GM19025 (cell line): ENCODE results near the gene RFTN2.
A peak's percentile ranks its signal among the peaks of the same experiment; 100 is the strongest.
"Not testable (repeated sequence)": the region's sequence is repeated elsewhere in the genome, so short reads cannot be mapped to it uniquely, and the experiment has no call there.

Experiments
- ATAC-seq: cut with Tn5 transposase; IDR thresholded peaks from one replicate; pipeline ENCODE4 v1.9.1; 2021; ENCODE audit warnings: mild to moderate bottlenecking, low read depth, moderate library complexity; ENCODE audit not compliant: unreplicated experiment

RFTN2 gene, protein sequence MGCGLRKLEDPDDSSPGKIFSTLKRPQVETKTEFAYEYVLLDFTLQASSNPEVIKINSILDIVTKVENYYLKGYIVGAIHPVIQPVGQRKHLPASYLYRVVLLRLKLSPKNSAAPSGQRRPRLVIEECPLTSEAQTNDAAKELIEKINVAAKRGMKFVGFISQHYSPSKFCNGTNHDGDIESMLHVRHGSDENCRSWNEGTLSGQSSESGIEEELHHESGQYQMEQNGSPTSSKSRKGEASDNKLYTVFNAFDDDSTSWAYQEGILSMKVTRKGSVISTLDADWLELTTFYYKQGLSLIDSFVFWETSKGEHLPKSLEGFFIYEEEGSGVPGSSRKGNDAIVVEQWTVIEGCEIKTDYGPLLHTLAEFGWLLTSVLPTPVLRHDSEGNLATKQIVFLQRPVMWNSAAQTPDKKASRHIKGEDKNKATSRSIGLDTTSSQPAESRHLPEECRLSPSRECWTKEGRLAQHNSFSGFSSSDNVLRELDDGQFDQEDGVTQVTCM

DNA sequence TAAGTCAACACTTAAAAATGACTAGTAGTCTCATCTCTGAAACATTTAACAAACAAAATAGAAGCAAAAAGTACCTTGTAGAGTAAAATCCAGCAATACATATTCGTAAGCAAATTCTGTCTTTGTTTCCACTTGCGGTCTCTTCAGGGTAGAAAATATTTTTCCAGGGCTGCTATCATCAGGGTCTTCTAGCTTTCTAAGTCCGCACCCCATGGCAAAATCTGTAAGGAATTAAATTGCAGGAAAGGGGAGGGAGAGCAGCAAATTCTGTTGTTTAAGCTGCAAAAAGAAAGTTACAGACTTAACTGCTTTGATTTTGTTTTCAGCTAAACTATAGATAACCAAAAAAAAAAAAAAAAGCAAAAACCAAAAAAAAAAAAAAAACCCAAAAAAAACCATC is at the start of gene RFTN2:
Gene RFTN2 (minus strand): TSS at position 342 of the 400 bp plus-strand sequence. CDS start 129 bp downstream, at position 213.
- ATAC-seq = no peak

- ATAC-seq = no peak
Observed at GRCh38 chr2:197717863-197718262, 42.5 kb upstream of the RFTN2 start.

DNA sequence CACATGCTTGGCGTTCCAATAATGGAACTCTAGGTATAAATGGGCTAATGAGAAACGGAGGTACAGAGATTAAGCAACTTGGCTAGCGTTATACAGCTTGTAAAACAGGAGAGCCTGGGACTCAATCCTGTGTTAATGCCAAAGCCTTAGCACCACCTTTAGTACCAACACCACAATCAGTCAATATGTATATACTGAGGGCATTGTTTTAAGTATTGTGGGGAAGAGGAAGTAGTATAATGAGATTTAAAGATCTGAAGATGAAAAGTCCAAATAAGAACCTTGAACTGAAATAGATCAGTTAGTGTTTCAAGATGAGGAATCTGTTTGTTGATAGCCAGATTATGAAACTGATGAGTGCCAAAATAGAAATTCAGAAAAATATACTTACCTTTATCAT is 37.9 kb upstream of the RFTN2 start:
- no peak for ATAC-seq

- no peak for ATAC-seq
Observed at GRCh38 chr2:197711578-197711977, 36.2 kb upstream of the RFTN2 start.

- peak; percentile 75 for ATAC-seq
Observed at GRCh38 chr2:197710424-197711042, 35.1 kb upstream of the RFTN2 start.

- not testable (repeated sequence) for ATAC-seq
Observed at GRCh38 chr2:197709140-197709539, 33.8 kb upstream of the RFTN2 start.

DNA sequence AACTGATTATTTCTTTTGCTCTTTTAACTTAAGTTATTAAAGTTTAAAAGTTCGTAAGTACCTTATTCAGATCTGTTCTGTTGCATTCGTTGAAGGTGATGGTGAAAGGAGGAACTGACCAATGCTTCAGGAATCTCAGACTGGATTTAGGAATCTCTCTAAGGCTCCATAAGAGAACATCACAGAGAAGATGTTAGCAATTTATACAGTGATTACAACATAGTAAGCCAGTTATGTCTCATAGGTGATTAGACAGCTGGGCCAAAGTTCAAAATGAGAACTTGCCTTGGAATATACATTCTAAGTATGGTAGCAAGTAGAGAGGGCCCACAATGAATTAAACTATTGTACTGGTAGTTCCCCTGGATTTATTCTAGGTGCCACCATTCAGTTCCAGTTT is 32.9 kb upstream of the RFTN2 start:
- no peak for ATAC-seq

- no peak for ATAC-seq
Observed at GRCh38 chr2:197707316-197708213, 32.2 kb upstream of the RFTN2 start.

DNA sequence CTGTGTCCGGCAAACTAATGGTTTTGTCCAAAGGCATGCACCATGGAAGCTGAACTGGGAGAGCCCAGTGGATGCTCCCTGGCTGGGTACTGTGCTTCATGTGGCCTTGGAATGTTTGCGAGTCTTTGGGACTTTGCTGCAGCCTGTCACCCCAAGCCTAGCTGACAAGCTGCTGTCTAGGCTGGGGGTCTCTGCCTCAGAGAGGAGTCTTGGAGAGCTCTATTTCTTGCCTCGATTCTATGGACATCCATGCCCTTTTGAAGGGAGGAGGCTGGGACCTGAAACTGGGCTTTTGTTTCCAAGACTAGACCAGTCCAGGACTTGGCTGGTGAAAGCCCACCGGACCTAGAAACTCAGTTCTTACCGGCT is 31.4 kb upstream of the RFTN2 start:
- ATAC-seq = no peak

GRCh38 chr2:197705912-197706838 is 30.8 kb upstream of the RFTN2 start:
- ATAC-seq = no peak

GRCh38 chr2:197705121-197705911 is 29.9 kb upstream of the RFTN2 start, which contains the start of gene MARS2:
MARS2 (plus strand) TSS chr2:197705369; CDS start chr2:197705406, 37 bp downstream.
- ATAC-seq = peak; percentile 85

DNA sequence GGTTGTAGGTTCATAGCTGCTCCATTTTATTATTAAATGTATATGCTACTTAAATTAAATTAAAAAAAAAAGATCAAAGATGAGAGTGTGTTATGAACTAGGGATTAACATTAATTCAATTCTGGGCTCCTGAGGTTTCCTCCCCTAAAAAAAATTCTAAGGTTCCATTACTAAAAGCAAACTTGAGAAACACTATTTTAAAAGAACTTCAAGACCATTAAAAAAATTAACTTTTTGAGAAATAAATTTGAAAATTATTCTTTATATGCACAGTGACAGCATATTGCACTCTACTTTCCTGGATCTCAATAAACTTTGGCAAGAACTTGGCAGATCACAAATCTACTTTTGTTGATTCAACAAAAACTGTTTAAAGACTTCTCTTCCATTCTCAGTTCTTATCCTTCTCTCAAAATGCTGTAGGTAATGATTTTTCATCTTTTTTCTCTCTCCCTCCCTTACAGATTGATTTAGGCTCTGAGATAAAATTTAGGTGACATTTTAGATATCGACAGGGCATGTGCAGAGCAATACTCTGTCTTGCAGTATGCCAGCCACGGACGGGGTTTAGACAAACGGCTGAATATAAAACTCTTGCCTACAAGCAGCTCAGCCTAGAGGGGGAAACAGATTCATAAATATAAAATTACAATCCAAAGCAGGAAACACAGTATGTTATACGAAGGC is 29.2 kb upstream of the RFTN2 start:
- ATAC-seq = peak; percentile 28

DNA sequence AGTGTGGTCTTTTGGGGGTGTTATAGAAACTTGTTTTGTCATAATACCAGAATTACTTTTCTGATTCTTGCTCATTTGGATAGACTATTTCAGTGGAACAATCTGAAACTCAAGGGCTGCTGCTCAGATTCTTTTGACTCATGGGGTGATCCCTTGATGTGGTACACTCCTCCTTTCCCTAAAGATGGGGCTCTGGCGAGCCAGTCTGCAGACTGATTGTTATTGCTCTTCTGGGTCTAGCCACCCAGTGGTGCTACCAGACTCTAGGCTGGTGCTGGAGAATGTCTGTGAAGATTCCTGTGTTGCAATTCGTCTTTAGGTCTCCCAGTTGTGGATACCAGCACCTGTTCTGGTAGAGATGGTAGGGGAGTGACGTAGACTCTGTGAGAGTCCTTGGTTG is 25.6 kb upstream of the RFTN2 start:
- ATAC-seq = no peak

- ATAC-seq = not testable (repeated sequence)
Observed at GRCh38 chr2:197699724-197700123, 24.3 kb upstream of the RFTN2 start.

DNA sequence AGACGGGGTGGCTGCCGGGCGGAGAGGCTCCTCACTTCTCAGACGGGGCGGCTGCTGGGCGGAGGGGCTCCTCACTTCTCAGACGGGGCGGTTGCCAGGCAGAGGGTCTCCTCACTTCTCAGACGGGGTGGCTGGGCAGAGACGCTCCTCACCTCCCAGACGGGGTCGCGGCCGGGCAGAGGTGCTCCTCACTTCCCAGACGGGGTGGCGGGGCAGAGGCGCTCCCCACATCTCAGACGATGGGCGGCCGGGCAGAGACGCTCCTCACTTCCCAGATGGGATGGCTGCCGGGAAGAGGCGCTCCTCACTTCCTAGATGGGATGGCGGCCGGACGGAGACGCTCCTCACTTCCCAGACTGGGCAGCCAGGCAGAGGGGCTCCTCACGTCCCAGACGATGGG is 21.2 kb upstream of the RFTN2 start:
- not testable (repeated sequence) for ATAC-seq

DNA sequence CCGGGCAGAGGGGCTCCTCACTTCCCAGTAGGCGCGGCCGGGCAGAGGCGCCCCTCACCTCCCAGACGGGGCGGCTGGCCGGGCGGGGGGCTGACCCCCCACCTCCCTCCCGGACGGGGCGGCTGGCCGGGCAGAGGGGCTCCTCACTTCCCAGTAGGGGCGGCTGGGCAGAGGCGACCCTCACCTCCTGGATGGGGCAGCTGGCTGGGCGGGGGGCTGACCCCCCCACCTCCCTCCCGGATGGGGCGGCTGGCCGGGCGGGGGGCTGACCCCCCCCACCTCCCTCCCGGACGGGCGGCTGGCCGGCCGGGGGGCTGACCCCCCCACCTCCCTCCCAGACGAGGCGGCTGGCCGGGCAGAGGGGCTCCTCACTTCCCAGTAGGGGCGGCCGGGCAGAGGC is 20.6 kb upstream of the RFTN2 start:
- ATAC-seq = not testable (repeated sequence)

GRCh38 chr2:197695206-197695605 is 19.8 kb upstream of the RFTN2 start:
- ATAC-seq = not testable (repeated sequence)

DNA sequence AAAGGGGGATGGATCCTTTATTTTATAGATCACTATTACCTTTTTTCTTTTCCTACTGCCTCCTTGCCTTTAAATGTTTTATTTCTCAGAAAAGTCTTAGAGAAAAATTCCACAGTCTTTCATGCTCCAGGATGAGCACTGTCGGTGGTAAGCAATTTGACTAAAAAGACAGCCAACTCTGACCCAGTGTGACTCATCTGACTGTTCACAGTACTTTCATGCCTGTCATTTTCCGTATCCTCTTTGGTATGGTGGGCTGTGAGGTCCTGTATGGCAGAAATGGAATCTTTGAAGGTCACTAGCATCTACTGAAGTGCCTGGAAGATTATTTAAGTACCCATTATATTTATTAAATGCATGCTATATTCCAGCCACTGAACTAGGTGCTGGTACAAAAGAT is 2.1 kb upstream of the RFTN2 start:
- ATAC-seq = no peak
